Gastrocnemius medialis (tissue), 4 donors: Measurements from ENCODE around the gene SLC22A12.

ENCODE experiments used
- POLR2A ChIP-seq, 2 donors: fragments of 450-650 bp; IDR thresholded peaks; one replicate each; pipeline ENCODE4 v1.6.1; 2017; ENCODE audit warnings: antibody characterized with exemption in 2 of 2, mild to moderate bottlenecking in 2 of 2, moderate library complexity in 2 of 2
- TF ChIP-seq, protein P1 (sequence below), 5 experiments: fragments of 450-650 bp in 3 of 5; fragments of 200-600 bp in 2 of 5; sonication (generic) in 2 of 5; IDR thresholded peaks in 4 of 5; conservative IDR thresholded peaks in 1 of 5; 1 replicate in 4 of 5; 2 replicates in 1 of 5; pipeline ENCODE4 v1.5.1; 2016 to 2019; ENCODE audit warnings: antibody characterized with exemption in 5 of 5, mild to moderate bottlenecking in 3 of 5, moderate library complexity in 3 of 5

DNA sequence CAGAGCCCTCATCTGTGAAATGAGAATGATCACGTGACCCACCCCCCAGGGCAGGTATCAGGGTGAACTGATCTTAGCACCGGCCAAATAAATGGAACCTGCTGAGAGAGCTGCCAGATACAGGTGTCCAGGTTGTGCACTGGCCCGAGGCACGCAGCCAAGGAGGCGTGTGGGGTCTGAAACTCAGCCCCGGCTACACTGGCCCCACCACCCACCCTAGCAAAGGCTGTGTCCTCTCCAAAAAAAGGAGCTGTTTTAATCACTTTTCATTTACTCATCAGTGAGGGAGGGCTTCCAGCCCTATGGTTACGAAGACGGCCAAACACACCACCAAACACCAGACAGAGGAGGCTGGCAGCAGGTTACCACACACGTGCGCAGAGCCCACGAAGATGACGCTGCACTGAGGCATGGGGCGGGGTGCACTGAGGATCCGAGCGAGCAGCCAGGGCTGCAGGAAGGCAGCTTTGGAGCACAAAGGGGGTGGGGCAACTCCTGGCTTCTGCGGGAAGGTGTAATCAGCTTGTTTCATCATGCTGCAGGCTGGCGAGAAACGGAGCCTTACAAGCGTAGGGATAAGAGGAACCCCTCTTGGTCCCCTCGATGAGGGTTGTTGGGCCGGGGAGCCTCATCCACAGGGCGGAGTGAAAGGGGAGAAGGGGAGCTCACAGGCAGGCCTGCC lies 19.5 kb upstream of the SLC22A12 start:
- TF ChIP-seq, protein P1, sequence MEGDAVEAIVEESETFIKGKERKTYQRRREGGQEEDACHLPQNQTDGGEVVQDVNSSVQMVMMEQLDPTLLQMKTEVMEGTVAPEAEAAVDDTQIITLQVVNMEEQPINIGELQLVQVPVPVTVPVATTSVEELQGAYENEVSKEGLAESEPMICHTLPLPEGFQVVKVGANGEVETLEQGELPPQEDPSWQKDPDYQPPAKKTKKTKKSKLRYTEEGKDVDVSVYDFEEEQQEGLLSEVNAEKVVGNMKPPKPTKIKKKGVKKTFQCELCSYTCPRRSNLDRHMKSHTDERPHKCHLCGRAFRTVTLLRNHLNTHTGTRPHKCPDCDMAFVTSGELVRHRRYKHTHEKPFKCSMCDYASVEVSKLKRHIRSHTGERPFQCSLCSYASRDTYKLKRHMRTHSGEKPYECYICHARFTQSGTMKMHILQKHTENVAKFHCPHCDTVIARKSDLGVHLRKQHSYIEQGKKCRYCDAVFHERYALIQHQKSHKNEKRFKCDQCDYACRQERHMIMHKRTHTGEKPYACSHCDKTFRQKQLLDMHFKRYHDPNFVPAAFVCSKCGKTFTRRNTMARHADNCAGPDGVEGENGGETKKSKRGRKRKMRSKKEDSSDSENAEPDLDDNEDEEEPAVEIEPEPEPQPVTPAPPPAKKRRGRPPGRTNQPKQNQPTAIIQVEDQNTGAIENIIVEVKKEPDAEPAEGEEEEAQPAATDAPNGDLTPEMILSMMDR (IDR thresholded peaks at IDR 0.05 in 4 of 5, conservative IDR thresholded peaks at IDR 0.05 in 1 of 5): no peak
- no peak for TF ChIP-seq POLR2A (IDR thresholded peaks at IDR 0.05)
